Omental fat pad (tissue), 4 donors: ENCODE data around the gene DNAAF1. TPM values are rescaled to one million over a fixed set of nuclear protein-coding genes. Genes with fewer than 3 reads are reported as not detected.
A peak's percentile ranks its signal among the peaks of the same experiment; 100 is the strongest.

Source experiments
- ATAC-seq: fragments of 150-250 bp; one replicate; pipeline ENCODE4 v1.9.1; 2016; ENCODE audit warnings: mild to moderate bottlenecking, moderate library complexity; ENCODE audit not compliant: low FRiP score
- DNase-seq: peaks from one replicate; pipeline ENCODE4 v3.0.0-alpha.2; 2019; ENCODE audit warnings: low spot score
- total RNA-seq, 4 donors: library from RNA; depleted of rRNA; stranded (reverse); fragments of >200 nt; gene quantifications; one replicate each; pipeline ENCODE4 v1.1.0, GENCODE V29; 2016
- TF ChIP-seq, protein P1 (sequence below), 3 donors: fragments of 450-650 bp; IDR thresholded peaks; one replicate each; pipeline ENCODE4 v1.5.1; 2016 to 2017; ENCODE audit warnings: antibody characterized with exemption in 3 of 3, mild to moderate bottlenecking in 3 of 3, moderate library complexity in 2 of 3

DNAAF1 gene
- total RNA-seq, 4 donors from 2014 or later: 0.28 to 0.48 (median 0.32) TPM; not detected in 1

DNA sequence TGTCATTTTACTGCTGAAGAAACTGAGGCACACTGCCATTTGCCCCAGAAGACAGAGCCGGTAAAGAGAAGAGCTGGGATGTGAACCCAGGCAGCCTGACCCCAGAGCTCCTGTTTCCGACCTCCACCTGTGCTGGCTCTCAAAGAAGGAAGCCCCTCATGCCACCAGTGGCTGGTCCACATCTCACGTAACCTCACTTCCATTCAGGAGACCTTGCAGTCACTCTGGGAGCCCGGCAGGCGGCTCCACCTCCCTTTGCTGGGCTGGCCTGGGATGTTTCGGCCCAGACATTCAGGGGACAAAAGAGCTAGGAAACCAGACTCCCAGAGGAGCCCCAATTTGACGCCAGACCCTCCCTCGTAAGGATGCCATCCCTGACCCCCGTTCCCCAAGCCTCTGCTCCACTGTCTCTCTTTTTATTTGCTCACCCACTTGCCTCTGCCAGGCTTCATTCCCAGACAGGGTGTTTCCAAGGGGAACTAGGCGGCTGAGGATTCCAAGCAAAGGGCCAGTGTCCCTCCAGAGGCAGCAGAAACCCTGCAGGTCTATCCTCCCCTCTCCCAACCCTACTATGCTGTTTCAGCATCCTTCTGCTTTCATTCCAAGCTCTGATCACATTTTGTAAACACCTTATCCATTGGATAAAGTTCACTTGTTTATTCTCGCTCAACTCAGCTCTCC is 38.9 kb downstream of the DNAAF1 start:
- TF ChIP-seq, protein P1, sequence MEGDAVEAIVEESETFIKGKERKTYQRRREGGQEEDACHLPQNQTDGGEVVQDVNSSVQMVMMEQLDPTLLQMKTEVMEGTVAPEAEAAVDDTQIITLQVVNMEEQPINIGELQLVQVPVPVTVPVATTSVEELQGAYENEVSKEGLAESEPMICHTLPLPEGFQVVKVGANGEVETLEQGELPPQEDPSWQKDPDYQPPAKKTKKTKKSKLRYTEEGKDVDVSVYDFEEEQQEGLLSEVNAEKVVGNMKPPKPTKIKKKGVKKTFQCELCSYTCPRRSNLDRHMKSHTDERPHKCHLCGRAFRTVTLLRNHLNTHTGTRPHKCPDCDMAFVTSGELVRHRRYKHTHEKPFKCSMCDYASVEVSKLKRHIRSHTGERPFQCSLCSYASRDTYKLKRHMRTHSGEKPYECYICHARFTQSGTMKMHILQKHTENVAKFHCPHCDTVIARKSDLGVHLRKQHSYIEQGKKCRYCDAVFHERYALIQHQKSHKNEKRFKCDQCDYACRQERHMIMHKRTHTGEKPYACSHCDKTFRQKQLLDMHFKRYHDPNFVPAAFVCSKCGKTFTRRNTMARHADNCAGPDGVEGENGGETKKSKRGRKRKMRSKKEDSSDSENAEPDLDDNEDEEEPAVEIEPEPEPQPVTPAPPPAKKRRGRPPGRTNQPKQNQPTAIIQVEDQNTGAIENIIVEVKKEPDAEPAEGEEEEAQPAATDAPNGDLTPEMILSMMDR (IDR thresholded peaks at IDR 0.05): no peak
- no peak for ATAC-seq

GRCh38 chr16:84184775-84185174 is 39.7 kb downstream of the DNAAF1 start:
- ATAC-seq (no peak), DNase-seq (no peak)
- TF ChIP-seq, protein P1 (IDR thresholded peaks at IDR 0.05): no peak

More for the DNA sequence above, 38.9 kb downstream of the DNAAF1 start:
- no peak for DNase-seq

DNA sequence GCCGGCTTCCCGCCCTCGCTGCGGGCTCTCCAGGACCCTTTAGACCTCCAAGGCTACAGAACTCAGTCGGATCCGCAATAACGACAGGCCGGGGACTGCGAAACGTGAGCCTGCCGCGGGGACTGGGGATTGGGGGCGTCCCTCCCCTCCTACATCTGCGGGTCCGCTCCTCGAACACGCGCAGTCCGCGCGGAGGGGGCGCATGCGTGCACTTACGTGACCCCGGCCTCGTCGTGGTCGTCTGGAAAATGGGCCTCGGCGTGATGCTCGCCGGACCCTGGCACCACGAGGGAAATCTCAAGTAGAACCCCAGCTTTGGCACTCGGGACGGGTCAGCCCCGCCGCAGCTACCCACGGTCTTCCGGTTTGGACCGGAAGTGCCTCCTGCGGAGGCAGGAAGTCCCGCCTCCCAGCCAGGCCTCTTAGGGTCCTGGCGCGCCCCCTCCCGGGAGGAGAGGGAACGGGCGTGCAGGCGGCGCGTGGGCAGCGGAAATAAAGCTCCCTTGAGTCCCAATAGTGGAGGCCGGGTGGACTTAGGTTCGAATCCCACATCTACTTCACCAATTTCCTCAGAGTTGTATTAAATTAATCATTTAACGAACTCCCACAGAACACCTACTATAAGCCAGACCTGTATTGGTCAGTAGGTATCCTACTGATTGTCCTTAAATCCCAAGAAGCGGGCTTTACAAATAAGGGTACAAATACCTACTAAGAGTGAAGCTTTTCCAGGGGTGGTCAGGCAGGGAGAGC is 41.8 kb downstream of the DNAAF1 start, which contains the start of gene TAF1C:
Gene TAF1C, minus strand, starts transcription at position 373 of the 753 bp plus-strand sequence. CDS start 2,069 bp downstream, outside the sequence.
- TF ChIP-seq, protein P1 (IDR thresholded peaks at IDR 0.05): peak in 2 of 3 donors; percentile 47 to 63
- DNase-seq (peak; percentile 90), ATAC-seq (peak; percentile 89)

DNA sequence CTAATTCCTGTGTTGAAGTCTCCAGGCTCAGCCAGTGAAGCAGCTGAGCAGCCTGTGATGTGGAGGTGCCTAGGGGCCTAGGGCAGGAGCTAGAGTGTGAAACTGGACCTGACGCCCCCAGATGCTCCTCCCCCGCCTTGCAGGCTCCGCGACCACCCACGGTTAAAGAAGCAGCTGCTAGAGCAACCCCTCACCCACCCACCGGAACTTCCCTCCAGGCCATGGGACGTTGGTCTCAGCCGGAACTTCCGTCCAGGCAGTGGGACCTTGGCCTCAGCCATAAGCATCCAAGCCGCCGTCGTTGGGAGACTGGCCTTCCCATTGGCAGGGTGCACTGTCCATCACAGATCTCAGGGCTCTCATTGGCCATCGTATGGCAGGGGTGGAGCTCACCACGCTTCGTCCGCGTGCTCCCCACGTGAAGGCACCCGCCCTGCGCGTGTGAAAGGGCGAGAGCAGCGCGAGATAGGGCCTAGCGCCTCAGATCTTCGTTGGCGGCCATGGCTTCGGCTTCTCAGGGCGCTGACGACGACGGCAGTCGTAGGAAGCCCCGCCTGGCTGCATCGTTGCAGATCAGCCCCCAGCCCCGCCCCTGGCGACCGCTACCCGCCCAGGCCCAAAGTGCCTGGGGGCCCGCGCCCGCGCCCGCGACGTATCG is 45.8 kb downstream of the DNAAF1 start, which contains the start of gene ADAD2:
Gene ADAD2, plus strand, starts transcription at position 427 of the 658 bp plus-strand sequence. Its CDS starts 74 bp downstream, at position 501.
- ATAC-seq (no peak), DNase-seq (no peak)
- TF ChIP-seq, protein P1 (IDR thresholded peaks at IDR 0.05): no peak

DNA sequence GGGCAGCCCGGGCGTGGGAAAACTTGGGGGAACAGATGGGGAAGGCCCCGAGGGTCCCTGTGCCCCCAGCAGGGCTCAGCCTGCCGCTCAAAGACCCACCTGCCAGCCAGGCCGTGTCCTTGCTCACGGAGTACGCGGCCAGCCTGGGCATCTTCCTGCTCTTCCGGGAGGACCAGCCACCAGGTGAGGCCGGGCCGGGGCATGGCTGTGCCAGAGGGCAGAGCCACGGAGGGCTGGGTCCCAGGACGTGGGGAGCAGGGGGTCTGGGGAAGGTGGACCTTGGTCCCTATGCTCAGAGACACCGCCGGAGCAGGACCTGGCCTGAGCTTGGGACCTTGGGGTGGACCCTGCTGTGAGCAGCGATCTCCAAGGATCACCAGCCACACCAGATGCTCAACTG is 46.4 kb downstream of the DNAAF1 start:
- DNase-seq (no peak), ATAC-seq (no peak)
- TF ChIP-seq, protein P1 (IDR thresholded peaks at IDR 0.05): no peak

DNA sequence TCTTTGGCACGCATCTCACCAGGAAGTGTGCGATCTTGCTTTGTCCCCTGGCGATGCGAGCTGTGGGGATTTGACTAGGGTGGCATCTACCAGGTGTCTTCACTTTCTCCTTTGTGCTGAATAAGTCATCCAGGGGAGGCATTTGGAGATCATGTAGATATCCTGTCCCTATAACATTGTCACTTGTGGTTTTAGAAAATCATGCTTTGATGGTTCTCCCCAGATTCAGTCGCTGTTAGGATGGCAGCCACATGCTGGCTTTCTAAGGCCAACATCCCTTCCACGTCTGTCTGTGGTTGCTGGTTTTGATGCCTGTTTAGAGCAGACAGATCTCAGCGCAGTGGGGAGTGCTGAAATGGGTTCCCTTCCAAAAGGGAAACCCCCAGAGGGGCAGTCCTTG is 48.4 kb downstream of the DNAAF1 start:
- TF ChIP-seq, protein P1 (IDR thresholded peaks at IDR 0.05): no peak
- DNase-seq (no peak), ATAC-seq (no peak)
